GM12878 (cell line): ENCODE results near the gene NTM. TPM values are rescaled to one million over a fixed set of nuclear protein-coding genes. Genes with fewer than 3 reads are reported as not detected.

Source experiments
- ATAC-seq: fragments of 200-7000 bp; cut with Tn5 transposase; 3 replicates; pipeline ENCODE4 v1.9.1; 2020; ENCODE audit warnings: mild to moderate bottlenecking, moderate library complexity
- BruUV-seq: library from RNA; stranded (reverse); fragments of 400-500 nt; replicated peaks from 2 replicates; lab custom pipeline; 2021; lab: Mats Ljungman, UMichigan
- CTCF ChIA-PET: fragments of 300-600 bp; sonication (Branson Sonifier 250); formaldehyde crosslinking; extraction: SDS; loops from one replicate; lab custom pipeline; 2021; ENCODE audit warnings: inconsistent platforms; lab: Yijun Ruan, JAX
- POLR2A ChIA-PET: fragments of 350-600 bp; formaldehyde crosslinking; extraction: SDS; loops from one replicate; lab custom pipeline; 2021; ENCODE audit warnings: inconsistent platforms; lab: Charles Lee
- RAD21 ChIA-PET: fragments of 300-600 bp; sonication (Branson Sonifier 250); formaldehyde crosslinking; loops from one replicate; lab custom pipeline; 2023; ENCODE audit warnings: antibody characterized with exemption; ENCODE audit not compliant: unreplicated experiment; lab: Charles Lee
- SMC1A ChIA-PET: fragments of 300-600 bp; sonication (Branson Sonifier 250); formaldehyde crosslinking; loops from one replicate; lab custom pipeline; 2023; ENCODE audit not compliant: unreplicated experiment, uncharacterized antibody; lab: Charles Lee
- DNase-seq: peaks from one replicate; pipeline ENCODE4 v3.0.0-alpha.2; 2011; ENCODE audit warnings: low read depth, low spot score
- FAIRE-seq: peaks from 3 replicates; lab custom pipeline; 2011; peaks lifted over from hg19 to GRCh38; lab: Jason Lieb, UNC
- H2AFZ ChIP-seq: 2 replicates; pipeline ENCODE4 v1.6.0; 2011; ENCODE audit warnings: low read depth, low read length, control low read depth; ENCODE audit not compliant: control insufficient read depth
- H3K27ac ChIP-seq: 2 replicates; pipeline ENCODE4 v1.5.1; 2011; ENCODE audit warnings: control low read depth; ENCODE audit not compliant: control insufficient read depth, insufficient read depth
- H3K27me3 ChIP-seq, 2 experiments: replicated peaks in 1 of 2; 2 replicates each; pipeline versions ENCODE4 v1.6.0 to v1.6.1; 2011; ENCODE audit warnings: low read length in 1 of 2; ENCODE audit not compliant: control insufficient read depth in 2 of 2, insufficient read depth in 2 of 2
- H3K36me3 ChIP-seq, 2 experiments: 2 replicates each; pipeline ENCODE4 v1.5.1; 2011; ENCODE audit warnings: low read length in 1 of 2; ENCODE audit not compliant: control insufficient read depth in 2 of 2, insufficient read depth in 2 of 2
- H3K4me1 ChIP-seq: 2 replicates; pipeline ENCODE4 v1.6.1; 2011; ENCODE audit warnings: mild to moderate bottlenecking, low read length, moderate library complexity, mixed read lengths; ENCODE audit not compliant: control insufficient read depth, insufficient read depth
- H3K4me2 ChIP-seq: 2 replicates; pipeline ENCODE4 v1.6.0; 2011; ENCODE audit warnings: control low read depth; ENCODE audit not compliant: control insufficient read depth, insufficient read depth
- H3K4me3 ChIP-seq: fragments of 200-600 bp; sonication (generic); 2 replicates; pipeline ENCODE4 v1.5.1; 2016
- H3K79me2 ChIP-seq: 2 replicates; pipeline ENCODE4 v1.6.0; 2011; ENCODE audit warnings: low read length; ENCODE audit not compliant: control insufficient read depth, insufficient read depth
- H3K9ac ChIP-seq: 2 replicates; pipeline ENCODE4 v1.8.0; 2011; ENCODE audit warnings: low read length, control low read depth, mixed read lengths; ENCODE audit not compliant: control insufficient read depth, insufficient read depth
- H3K9me3 ChIP-seq: replicated peaks from 3 replicates; pipeline ENCODE4 v1.5.1; 2011; ENCODE audit warnings: mild to moderate bottlenecking, low read length; ENCODE audit not compliant: control insufficient read depth, insufficient read depth
- H4K20me1 ChIP-seq: 2 replicates; pipeline ENCODE4 v1.6.0; 2011; ENCODE audit not compliant: control insufficient read depth, insufficient read depth
- ASH2L ChIP-seq: fragments of 300-600, 200-600 bp; sonication (generic); IDR thresholded peaks from 2 replicates; pipeline ENCODE4 v1.6.1; 2017; ENCODE audit warnings: low read depth, mild to moderate bottlenecking, borderline replicate concordance
- EED ChIP-seq: sonication (generic); IDR thresholded peaks from 2 replicates; pipeline ENCODE4 v1.6.1; 2016; ENCODE audit warnings: antibody characterized with exemption, low read depth
- NR2F1 ChIP-seq: fragments of 450-650 bp; conservative IDR thresholded peaks from 2 replicates; pipeline ENCODE4 v1.6.1; 2017; ENCODE audit warnings: mild to moderate bottlenecking
- SMAD5 ChIP-seq: IDR thresholded peaks from 2 replicates; pipeline ENCODE4 v1.6.1; 2016; ENCODE audit warnings: antibody characterized with exemption, low read depth
- WGBS: methylation state at CpG from one replicate; pipeline ENCODE4 v1.1.6; 2016; ENCODE audit warnings: low lambda C conversion rate; ENCODE audit not compliant: insufficient replicate concordance, insufficient coverage; ENCODE audit errors: missing lambda C conversion rate; 5-methylcytosine and 5-hydroxymethylcytosine counted together
- in situ Hi-C: fragments of 300-500 bp; cut with MboI; formaldehyde crosslinking; loops from 9 replicates; pipeline ENCODE4 v1.14.3; 2018; ENCODE audit warnings: mixed read lengths
- intact Hi-C: fragments of 100-400 bp; cut with micrococcal nuclease; formaldehyde crosslinking; loops from one replicate; pipeline ENCODE4 v1.14.2; 2022; ENCODE audit not compliant: unreplicated experiment
- polyA plus RNA-seq, 11 experiments: library from polyadenylated mRNA; depleted of rRNA in 4 of 11; unstranded in 6 of 11; stranded (reverse) in 5 of 11; fragments of >200 nt; fragmentation: Nextera tagmentation in 4 of 11; fragmentation: Illumina TruSeq in 1 of 11; extraction: Ambion mirVana in 4 of 11; extraction: Trizol in 1 of 11; gene quantifications; 1 replicate in 1 of 11; 2 replicates in 10 of 11; pipeline versions ENCODE4 v1.2.1 to v1.2.3, GENCODE V29; 2011 to 2016; ENCODE audit warnings: inconsistent platforms in 2 of 11, missing spikeins in 2 of 11, low read depth in 1 of 11
- total RNA-seq, 4 experiments: library from RNA; depleted of rRNA in 3 of 4; stranded (reverse); fragments of >200 nt in 3 of 4; fragmentation: Illumina TruSeq in 1 of 4; extraction: Trizol in 1 of 4; gene quantifications; 2 replicates each; pipeline versions ENCODE4 v1.2.1 to v1.2.3, GENCODE V29; 2013 to 2021
- TF ChIP-seq, protein P1 (sequence below): fragments of 450-650 bp; formaldehyde crosslinking; IDR thresholded peaks from 2 replicates; pipeline ENCODE4 v1.4.0; 2020; ENCODE audit warnings: mild to moderate bottlenecking, moderate library complexity
- TF ChIP-seq, protein P2 (sequence below): IDR thresholded peaks from 2 replicates; pipeline ENCODE4 v1.6.1; 2012; ENCODE audit warnings: low read depth, low read length, improper control_type of control experiment

The NTM gene
- total and polyA plus RNA-seq, 10 of the 15 experiments (the other 5 are each of a cell fraction or from before 2014, with no cell fraction given): not detected

- no peaks in the 10 kb centered on the region for H3K36me3 ChIP-seq
- no peak overlapping the region for H3K4me3 ChIP-seq
- H3K27me3 ChIP-seq: peaks cover 3 to 6% of the 10 kb centered on the region in 2 experiments
- ATAC-seq (no peak), FAIRE-seq (no peak), DNase-seq (no peak)
- H3K9me3 ChIP-seq: no peaks in the 10 kb centered on the region
- ChIA-PET CTCF (interaction anchor here (1.4 kb wide), 1 partner anchor 13 kb away, joined by 3 read pairs; no protein-coding TSS in a partner anchor), POLR2A (no interaction called here), SMC1A (interaction anchor here (0.7 kb wide), 1 partner anchor 179 kb away, joined by 3 read pairs; no protein-coding TSS in a partner anchor), RAD21 (no interaction called here)
- TF ChIP-seq, protein P1, sequence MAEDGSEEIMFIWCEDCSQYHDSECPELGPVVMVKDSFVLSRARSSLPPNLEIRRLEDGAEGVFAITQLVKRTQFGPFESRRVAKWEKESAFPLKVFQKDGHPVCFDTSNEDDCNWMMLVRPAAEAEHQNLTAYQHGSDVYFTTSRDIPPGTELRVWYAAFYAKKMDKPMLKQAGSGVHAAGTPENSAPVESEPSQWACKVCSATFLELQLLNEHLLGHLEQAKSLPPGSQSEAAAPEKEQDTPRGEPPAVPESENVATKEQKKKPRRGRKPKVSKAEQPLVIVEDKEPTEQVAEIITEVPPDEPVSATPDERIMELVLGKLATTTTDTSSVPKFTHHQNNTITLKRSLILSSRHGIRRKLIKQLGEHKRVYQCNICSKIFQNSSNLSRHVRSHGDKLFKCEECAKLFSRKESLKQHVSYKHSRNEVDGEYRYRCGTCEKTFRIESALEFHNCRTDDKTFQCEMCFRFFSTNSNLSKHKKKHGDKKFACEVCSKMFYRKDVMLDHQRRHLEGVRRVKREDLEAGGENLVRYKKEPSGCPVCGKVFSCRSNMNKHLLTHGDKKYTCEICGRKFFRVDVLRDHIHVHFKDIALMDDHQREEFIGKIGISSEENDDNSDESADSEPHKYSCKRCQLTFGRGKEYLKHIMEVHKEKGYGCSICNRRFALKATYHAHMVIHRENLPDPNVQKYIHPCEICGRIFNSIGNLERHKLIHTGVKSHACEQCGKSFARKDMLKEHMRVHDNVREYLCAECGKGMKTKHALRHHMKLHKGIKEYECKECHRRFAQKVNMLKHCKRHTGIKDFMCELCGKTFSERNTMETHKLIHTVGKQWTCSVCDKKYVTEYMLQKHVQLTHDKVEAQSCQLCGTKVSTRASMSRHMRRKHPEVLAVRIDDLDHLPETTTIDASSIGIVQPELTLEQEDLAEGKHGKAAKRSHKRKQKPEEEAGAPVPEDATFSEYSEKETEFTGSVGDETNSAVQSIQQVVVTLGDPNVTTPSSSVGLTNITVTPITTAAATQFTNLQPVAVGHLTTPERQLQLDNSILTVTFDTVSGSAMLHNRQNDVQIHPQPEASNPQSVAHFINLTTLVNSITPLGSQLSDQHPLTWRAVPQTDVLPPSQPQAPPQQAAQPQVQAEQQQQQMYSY (CRISPR knock-in tag): no peak
- in situ Hi-C loops (no loop called here), intact Hi-C loops (no loop called here)
- 25% methylated on average over 4 of the region's 4 CpGs for WGBS
- no peak overlapping the region for H2AFZ ChIP-seq
- no peak overlapping the region for H3K27ac ChIP-seq
- H3K79me2 ChIP-seq: no peaks in the 10 kb centered on the region
- no peak overlapping the region for H3K4me2 ChIP-seq
- no TSS peak for BruUV-seq
- H3K4me1 ChIP-seq: no peaks in the 10 kb centered on the region
- H4K20me1 ChIP-seq: no peaks in the 10 kb centered on the region
- H3K9ac ChIP-seq: no peak overlapping the region
Observed at GRCh38 chr11:132049205-132049604, 678.8 kb downstream of the NTM start.

DNA sequence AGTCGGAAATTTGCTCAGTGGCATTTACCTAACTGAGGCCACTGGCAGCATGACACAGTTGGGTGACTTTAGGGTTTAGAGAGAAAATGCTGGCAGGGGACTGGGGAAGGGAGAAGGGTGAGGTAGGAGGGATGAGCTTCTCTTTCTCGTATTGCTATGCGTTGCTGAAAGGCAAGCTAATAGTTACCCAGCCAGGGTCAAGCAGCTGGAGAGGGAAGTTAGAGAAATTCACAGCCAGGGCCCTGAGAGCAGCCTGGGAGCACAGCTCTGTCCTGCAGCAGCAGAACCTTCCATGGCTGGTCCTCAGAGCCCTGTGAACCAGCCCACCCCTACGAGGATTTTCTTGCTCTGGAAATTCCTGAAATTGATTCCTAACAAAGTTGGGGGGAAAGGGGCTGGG lies 679.6 kb downstream of the NTM start:
- Histone ChIP-seq H3K79me2 (no peaks in the 10 kb centered on the region), H3K9ac (no peak overlapping the region), H3K4me2 (no peak overlapping the region), H3K4me3 (no peak overlapping the region), H4K20me1 (no peaks in the 10 kb centered on the region), H3K27me3 (peaks cover 3 to 6% of the 10 kb centered on the region in 2 experiments), H3K4me1 (no peaks in the 10 kb centered on the region), H3K27ac (no peak overlapping the region), H2AFZ (no peak overlapping the region), H3K9me3 (no peaks in the 10 kb centered on the region), H3K36me3 (no peaks in the 10 kb centered on the region)
- TF ChIP-seq NR2F1 (no peak), EED (no peak), ASH2L (no peak), SMAD5 (no peak)
- TF ChIP-seq, protein P2, sequence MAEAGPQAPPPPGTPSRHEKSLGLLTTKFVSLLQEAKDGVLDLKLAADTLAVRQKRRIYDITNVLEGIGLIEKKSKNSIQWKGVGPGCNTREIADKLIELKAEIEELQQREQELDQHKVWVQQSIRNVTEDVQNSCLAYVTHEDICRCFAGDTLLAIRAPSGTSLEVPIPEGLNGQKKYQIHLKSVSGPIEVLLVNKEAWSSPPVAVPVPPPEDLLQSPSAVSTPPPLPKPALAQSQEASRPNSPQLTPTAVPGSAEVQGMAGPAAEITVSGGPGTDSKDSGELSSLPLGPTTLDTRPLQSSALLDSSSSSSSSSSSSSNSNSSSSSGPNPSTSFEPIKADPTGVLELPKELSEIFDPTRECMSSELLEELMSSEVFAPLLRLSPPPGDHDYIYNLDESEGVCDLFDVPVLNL: no peak
- ChIA-PET POLR2A (no interaction called here), RAD21 (no interaction called here), CTCF (interaction anchor here (1.4 kb wide), 1 partner anchor 12 kb away, joined by 3 read pairs; no protein-coding TSS in a partner anchor), SMC1A (interaction anchor here (0.7 kb wide), 1 partner anchor 180 kb away, joined by 3 read pairs; no protein-coding TSS in a partner anchor)
- intact Hi-C loops: no loop called here
- in situ Hi-C loops: no loop called here
- ATAC-seq: no peak
- DNase-seq: no peak
- BruUV-seq: no TSS peak
- no peak for FAIRE-seq
- WGBS: 34% methylated on average over 4 of the region's 4 CpGs
